VCaP (cell line): ENCODE results near the gene SLC29A4.
"Not testable (repeated sequence)": the region's sequence is repeated elsewhere in the genome, so short reads cannot be mapped to it uniquely, and the experiment has no call there.

Experiments
- H3K27ac ChIP-seq: fragments of 450-650 bp; 2 replicates; pipeline ENCODE4 v1.5.1; 2017
- TF ChIP-seq, protein P1 (sequence below): fragments of 450-650 bp; conservative IDR thresholded peaks from 2 replicates; pipeline ENCODE4 v1.5.1; 2017; ENCODE audit warnings: mild to moderate bottlenecking, moderate library complexity

Gene SLC29A4

DNA sequence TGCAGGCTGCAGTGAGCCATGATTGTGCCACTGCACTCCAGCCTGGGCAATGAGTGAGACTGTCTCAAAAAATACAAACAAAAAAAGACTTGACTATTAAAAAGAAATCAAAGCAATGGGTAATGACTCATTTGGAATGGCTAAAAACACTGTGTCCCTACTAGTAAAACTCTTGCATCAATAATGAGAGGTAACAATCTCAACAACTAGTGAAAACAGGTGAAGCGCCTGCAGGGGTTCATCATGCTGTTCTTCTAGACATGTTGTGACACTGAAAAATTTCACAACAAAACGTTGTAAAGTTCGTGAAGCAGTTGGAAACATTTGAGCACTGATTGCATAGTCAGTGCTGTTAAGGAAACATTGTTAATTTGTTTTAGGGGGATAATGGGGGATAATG, 26.9 kb upstream of the SLC29A4 start:
- H3K27ac ChIP-seq: no peak overlapping the region
- TF ChIP-seq, protein P1, sequence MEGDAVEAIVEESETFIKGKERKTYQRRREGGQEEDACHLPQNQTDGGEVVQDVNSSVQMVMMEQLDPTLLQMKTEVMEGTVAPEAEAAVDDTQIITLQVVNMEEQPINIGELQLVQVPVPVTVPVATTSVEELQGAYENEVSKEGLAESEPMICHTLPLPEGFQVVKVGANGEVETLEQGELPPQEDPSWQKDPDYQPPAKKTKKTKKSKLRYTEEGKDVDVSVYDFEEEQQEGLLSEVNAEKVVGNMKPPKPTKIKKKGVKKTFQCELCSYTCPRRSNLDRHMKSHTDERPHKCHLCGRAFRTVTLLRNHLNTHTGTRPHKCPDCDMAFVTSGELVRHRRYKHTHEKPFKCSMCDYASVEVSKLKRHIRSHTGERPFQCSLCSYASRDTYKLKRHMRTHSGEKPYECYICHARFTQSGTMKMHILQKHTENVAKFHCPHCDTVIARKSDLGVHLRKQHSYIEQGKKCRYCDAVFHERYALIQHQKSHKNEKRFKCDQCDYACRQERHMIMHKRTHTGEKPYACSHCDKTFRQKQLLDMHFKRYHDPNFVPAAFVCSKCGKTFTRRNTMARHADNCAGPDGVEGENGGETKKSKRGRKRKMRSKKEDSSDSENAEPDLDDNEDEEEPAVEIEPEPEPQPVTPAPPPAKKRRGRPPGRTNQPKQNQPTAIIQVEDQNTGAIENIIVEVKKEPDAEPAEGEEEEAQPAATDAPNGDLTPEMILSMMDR: no peak

DNA sequence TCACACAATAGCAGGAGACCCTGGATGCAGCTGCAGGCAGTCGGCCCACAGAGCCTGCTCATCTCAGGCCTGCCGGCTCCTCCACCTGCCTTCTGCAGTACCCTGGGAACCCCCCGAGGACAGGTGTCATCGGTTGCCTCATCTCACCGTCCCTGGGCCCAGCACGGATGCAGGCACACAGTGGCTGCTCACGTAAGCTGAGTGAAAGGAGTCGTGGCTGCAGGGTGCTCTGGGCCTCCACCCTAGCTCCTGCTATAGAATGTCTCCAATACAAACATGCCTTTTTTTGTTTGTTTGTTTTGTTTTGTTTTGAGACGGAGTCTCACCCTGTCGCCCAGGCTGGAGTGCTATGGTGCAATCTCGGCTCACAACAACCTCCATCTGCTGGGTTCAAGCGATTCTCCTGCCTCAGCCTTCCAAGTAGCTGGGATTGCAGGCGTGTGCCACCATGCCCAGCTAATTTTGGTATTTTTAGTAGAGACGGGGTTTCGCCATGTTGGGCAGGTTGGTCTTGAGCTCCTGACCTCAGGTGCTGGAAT, 22.1 kb upstream of the SLC29A4 start:
- not testable (repeated sequence) for H3K27ac ChIP-seq

DNA sequence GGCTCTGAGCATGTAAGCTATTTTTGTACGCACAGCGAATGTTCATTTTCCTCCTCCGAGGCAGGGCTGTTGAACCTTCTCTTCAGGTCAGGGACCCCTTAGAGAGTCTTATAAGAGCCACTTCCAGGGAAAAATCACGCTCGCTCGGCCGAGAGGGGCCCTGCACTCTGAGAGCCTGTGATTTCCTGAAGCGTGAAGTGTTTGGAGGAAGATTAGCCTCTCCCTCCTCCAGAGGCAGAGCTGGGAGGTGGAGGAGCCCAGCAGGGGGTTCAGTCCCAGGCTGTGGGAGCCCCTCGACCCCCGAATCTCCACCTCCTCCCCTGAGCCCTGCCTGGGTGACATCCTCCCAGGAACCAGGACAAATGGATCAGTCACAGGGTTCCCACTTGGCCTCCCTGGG, 19.7 kb upstream of the SLC29A4 start:
- not testable (repeated sequence) for H3K27ac ChIP-seq

DNA sequence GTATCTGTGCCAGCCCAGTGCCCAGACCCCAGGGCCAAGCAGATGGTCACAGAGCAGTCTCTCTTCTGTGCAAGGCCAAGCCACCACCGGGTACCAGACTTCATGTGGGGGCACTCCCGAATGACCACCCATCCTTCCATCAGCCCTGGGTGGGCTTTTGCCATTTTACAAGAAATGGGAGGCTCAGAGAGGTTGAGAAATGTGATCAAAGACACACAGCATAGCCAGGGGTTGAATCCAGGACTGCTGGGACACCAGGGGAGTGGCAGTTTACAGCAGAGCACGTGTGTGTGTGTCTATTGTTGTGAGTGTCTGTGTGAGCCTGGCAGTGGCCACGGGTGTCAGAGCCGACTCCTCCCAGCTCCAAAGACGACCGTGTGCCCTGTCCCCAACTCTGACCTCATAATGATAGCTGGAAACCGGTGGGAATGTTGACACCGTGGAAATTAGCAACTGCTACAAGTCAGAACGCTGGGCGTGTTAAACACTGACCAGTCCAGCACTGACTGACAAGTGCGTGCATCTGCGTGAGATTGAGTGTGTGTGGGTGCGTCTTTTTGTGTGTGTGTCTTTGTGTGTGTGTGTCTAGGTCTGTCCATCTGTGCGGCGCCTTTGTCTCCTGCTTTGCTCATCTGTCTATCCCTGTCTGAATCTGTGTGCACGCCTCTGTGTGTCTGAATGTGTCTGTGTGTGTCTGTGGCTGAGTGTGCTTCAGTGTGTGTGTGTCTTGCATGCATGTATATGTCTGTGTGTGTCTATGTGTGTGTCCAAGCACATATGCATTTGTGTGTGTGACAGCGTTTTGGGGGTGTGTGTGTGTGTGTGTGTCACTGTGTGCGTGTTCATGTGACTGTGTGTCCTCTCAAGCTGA, 17.2 kb upstream of the SLC29A4 start:
- TF ChIP-seq, protein P1: no peak
- H3K27ac ChIP-seq: no peak overlapping the region

DNA sequence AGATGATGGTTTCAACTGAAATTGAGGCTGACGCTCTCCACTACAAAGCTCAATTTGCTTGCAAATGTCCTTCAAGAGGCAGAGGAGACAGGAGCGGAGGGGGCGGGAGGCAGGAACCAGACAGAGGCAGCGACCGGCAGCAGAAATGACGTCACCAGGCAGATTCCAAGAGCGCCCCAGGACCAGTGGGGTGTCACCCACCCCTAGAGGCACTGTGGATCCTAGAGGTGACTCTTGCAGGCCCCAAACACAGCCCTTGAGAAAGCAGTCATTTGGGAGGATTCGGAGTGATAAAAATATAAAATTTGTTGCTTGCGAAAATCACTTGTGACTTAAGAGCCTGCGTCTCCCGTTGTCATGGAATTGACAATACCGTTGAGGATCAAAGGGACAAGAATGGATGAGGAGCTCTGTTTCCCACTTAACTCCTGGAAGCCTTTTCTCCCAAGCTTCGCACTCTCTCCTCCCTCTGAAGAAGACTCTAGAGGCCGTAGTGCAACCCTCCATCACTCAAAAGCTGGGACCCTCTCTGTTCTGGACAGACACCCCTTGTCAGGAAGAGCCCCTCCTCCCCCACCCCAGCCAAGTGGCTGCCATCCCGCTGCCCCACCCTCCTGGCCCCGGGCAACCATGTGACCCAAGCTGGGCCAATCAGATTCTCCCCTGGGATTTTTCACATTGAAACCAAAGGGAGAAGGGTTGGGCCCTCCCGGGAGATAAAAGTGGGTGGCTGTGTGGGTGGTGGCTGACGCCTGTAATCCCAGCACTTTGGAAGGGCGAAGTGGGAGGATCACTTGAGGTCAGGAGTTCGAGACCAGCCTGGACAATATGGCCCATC, 16.3 kb upstream of the SLC29A4 start:
- H3K27ac ChIP-seq: no peak overlapping the region
- TF ChIP-seq, protein P1: no peak

DNA sequence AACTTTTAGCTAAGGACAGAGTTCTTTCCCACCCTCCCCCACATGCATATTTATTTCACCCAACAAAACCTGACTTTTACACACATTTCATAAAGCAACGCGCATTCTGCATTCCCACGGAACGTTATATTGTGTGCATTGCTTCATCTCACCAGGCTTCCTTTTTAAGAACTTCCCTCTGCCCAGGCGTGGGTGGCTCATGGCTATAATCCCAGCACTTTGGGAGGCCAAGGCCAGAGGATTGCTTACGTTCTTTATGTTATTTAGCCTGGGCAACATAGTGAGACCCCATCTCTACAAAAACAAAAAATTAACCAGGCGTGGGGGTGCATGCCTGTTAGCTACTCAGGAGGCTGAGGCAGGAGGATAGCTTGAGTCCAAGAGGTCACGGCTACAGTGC, 14.9 kb upstream of the SLC29A4 start:
- not testable (repeated sequence) for H3K27ac ChIP-seq

DNA sequence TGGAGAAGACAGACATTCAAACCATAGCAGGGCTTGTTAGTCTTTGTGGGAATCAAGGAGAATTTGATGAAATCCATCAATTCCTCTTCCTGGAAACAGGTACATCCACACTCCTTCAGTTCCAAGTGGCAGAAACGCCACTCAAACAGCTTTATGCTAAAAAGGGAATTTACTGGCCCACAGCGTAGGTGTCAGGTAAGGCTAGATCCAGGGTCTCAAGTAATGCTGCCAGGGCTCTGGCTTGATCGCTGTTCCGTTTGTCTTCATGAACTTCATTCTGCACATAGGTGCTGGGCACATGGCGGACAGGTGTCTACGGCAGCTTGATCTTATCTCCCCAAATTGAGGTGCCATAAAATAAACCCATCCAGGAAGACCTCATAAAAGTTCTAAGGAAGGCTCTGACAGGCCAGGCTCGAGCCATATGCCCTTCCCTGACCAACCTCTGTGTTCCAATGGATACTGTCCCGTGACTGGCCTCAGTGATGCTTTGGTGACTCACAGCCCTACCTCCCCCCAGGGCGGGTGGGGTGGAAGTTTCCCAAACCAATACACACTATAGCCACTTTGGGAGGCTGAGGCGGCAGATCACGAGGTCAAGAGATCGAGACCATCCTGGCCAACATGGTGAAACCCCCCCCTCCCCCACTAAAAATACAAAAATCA, 12.6 kb upstream of the SLC29A4 start:
- H3K27ac ChIP-seq: not testable (repeated sequence)

DNA sequence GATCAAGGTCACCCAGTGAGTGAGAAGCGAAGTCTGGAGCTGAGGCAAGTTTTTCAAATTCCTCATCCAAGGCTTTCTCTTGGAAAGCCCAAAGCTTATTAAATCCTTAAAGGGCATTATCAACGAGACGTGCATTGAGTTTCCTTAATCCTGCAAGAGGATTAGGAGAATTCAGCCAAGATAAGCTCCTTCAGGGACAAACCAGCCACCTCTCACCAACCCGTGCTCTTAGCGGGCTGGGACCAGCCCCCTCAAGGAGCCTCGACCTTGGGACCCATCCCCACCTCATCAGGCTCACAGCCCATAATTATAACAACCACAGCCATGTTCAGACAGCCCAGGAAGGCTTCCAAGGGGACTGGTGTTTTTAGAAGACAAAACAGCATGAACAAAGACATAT, 12.0 kb upstream of the SLC29A4 start:
- TF ChIP-seq, protein P1: no peak
- no peak overlapping the region for H3K27ac ChIP-seq

DNA sequence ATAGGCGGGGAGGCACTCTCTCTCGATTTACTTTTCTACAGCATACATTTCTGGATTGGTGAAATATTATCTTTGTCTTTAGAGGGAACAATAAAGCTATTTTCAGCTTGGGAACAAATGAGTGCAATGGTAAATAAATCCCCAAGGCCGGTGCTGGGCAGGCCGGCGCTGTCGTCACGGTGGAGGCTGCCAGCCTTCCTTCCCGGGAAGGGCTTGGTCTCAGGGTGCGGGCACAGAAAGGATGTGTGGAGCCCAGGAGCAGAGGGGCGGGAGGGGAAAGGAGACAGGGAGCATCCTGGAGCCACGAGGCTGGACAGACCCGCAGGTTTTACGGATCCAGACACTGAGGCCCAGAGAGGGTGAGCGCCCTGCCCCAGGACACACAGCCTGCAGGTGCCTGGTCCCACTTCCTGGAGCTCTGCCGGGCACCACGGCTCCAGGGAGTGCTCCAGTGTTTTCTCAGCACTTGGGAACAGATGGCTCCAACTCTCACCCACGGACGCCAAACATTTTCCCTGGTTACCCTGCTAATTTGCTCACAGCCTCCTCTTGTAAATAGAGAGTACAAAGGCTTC, 8.8 kb upstream of the SLC29A4 start:
- not testable (repeated sequence) for H3K27ac ChIP-seq

DNA sequence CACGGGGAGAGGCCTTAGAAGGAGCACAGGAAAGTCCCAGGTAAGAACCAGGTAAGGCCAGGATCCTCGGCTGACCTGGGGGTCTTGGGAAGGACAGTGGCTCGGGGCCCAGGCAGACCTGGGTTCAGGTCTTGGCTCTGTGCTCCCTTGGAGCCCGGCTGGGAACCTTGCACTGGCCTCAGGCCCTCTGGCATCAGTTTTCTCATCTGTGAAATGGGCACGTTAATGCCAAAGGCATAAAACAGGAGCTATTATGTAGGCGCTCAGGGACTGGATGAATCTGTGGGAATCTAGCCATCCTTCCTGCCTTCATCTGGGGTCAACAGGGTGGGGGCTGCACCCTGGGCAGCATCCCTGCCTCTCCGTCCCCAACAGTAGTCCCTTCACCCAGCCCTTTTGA, 8.3 kb upstream of the SLC29A4 start:
- H3K27ac ChIP-seq: no peak overlapping the region
- TF ChIP-seq, protein P1: no peak

DNA sequence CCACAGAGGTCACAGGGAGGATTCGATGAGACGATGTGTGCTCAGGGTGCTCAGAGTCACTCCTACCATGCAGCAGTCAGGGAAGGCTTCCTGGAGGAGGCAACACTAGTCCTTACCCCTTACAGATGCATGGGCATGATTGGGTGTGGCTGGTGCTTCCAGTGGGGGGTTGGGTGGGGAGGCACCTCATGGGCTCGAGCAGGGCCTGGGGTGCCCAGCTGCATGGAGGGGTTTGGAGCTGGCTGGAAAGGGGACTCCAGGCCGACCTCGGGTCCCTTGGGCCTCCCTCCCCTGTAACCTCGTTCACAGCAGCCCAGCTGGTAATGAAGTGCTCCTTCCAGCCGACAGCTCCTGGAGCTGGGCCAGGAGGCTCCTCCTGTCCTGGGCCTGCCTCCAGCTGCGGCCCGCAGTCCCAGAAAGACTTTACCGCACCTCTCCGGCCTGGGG, 7.7 kb upstream of the SLC29A4 start:
- H3K27ac ChIP-seq: not testable (repeated sequence)

DNA sequence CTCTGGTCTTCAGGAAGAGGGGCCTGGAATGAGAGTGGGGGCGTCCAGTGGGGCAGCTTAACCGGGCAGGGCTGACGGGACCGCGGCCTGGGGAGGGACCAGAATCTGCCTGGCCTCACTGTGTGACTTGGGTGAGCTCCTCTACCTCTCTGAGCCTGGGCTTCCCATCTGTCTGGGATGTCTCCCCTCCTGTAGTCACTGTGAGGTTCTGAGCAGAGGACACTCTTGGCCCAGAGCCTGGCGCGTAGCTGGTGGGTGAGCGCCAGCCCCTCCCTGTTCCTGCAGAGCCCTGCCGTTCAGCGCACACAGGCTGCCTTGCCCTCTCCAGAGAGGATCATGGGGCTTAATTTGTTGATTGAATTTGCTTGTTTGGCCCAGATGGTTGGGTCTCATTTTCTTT, 7.2 kb upstream of the SLC29A4 start:
- not testable (repeated sequence) for H3K27ac ChIP-seq

DNA sequence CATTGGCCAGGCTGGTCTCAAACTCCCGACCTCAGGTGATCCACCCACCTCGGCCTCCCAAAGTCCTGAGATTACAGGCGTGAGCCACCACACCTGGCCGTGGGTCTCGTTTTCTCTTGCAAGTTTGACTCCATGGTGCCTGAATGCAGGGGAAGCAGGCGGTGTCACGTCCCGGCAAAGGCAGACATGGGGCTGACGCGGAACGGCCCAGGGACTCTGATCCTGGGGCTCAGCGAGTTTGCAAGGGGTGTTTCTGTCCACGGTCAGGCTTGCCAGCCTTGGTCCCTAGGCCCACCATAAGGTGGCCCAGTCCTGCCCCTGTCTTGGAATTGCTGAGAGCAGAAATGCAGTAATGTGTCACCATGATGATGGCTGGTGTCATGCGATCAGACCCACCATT, 6.6 kb upstream of the SLC29A4 start:
- not testable (repeated sequence) for H3K27ac ChIP-seq
